Measurements from ENCODE around the gene OR2B2.
"Not testable (repeated sequence)": the region's sequence is repeated elsewhere in the genome, so short reads cannot be mapped to it uniquely, and the experiment has no call there.

The OR2B2 gene

GRCh38 chr6:27901801-27902200 lies 10.4 kb downstream of the OR2B2 start:
- ChIA-PET POLR2A (interaction anchor here (0.6 to 1.2 kb wide), 11 partner anchors 9 to 1706 kb away, joined by 3 to 5 read pairs (median 4); partner anchors contain the start of gene ZKSCAN4), CTCF (interaction anchor here (0.7 to 1.1 kb wide), 3 partner anchors 105 to 210 kb away, joined by 3 to 4 read pairs (median 3); no protein-coding TSS in a partner anchor)
- Histone ChIP-seq H3K4me1 (ENCODE audit: control insufficient read depth, insufficient read depth, low read length) (no peaks in the 10 kb centered on the region), H3K27ac (ENCODE audit: extremely low read depth, low read depth, low read length) (no peak overlapping the region), H3K9me3 (ENCODE audit: control insufficient read depth, insufficient read depth, low read depth, low read length) (no peaks in the 10 kb centered on the region), H3K36me3 (ENCODE audit: control insufficient read depth in 2 of 2, insufficient read depth in 1 of 2, low read length in 2 of 2) (no peaks in the 10 kb centered on the region), H3K4me3 (ENCODE audit: low read depth, low read length) (no peak overlapping the region)
- no peak for TF ChIP-seq ZNF48 (tag by site-specific recombination; IDR thresholded peaks at IDR 0.05)
- peak; percentile 26; the same call in 1 of the 2 replicates for TF ChIP-seq ZNF394 (tag by site-specific recombination; IDR thresholded peaks at IDR 0.05; ENCODE audit: borderline replicate concordance)
- no peak for TF ChIP-seq ZNF423 (tag by site-specific recombination; IDR thresholded peaks at IDR 0.05)
- TF ChIP-seq ZNF561 (tag by site-specific recombination; IDR thresholded peaks at IDR 0.05; ENCODE audit: borderline replicate concordance) = no peak

GRCh38 chr6:27900197-27900596 lies 12.0 kb downstream of the OR2B2 start:
- not testable (repeated sequence) for H3K27ac ChIP-seq (ENCODE audit: extremely low read depth, low read depth, low read length); H3K4me3 ChIP-seq (ENCODE audit: low read depth, low read length); H3K4me1 ChIP-seq (ENCODE audit: control insufficient read depth, insufficient read depth, low read length); H3K9me3 ChIP-seq (ENCODE audit: control insufficient read depth, insufficient read depth, low read depth, low read length); H3K36me3 ChIP-seq (ENCODE audit: control insufficient read depth in 2 of 2, insufficient read depth in 1 of 2, low read length in 2 of 2)
- POLR2A ChIA-PET = interaction anchor here (0.6 to 0.7 kb wide), 2 partner anchors 427 to 589 kb away, joined by 4 to 9 read pairs; partner anchors contain the start of gene ZNF184
- CTCF ChIA-PET = interaction anchor here (0.6 to 0.7 kb wide), 2 partner anchors 67 to 1897 kb away, joined by 3 to 4 read pairs; no protein-coding TSS in a partner anchor

DNA sequence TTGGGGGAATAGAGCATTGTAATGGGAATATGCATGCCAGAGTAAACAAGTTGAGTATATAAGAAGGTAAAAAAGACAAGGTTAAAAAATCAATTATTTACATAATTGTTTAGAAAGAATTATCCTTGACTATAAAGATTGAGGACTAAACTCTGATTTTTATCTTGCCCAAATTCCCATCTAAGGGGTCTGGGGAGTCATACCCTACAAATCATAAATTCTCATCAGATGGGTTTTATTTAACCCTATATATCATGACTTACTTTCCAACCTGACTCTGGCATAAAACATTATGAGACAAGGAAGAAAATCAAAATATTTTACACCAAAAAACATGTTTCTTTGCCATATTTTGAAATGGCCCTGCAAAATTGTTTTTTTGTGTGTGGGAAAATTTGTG lies 12.7 kb downstream of the OR2B2 start:
- Histone ChIP-seq H3K4me1 (ENCODE audit: control insufficient read depth, insufficient read depth, low read length) (no peaks in the 10 kb centered on the region), H3K27ac (ENCODE audit: extremely low read depth, low read depth, low read length) (no peak overlapping the region), H3K4me3 (ENCODE audit: low read depth, low read length) (no peak overlapping the region), H3K36me3 (ENCODE audit: control insufficient read depth in 2 of 2, insufficient read depth in 1 of 2, low read length in 2 of 2) (no peaks in the 10 kb centered on the region), H3K9me3 (ENCODE audit: control insufficient read depth, insufficient read depth, low read depth, low read length) (no peaks in the 10 kb centered on the region)
- TF ChIP-seq ZNF292 (tag by site-specific recombination; IDR thresholded peaks at IDR 0.05; ENCODE audit: borderline replicate concordance, low read depth) (no peak), ZNF354C (tag by site-specific recombination; IDR thresholded peaks at IDR 0.05; ENCODE audit: borderline replicate concordance, low read depth) (no peak), TRIM28 (IDR thresholded peaks at IDR 0.05; ENCODE audit: borderline replicate concordance, low read length) (no peak), ZNF169 (tag by site-specific recombination; IDR thresholded peaks at IDR 0.05) (no peak), GLI2 (tag by site-specific recombination; IDR thresholded peaks at IDR 0.05; ENCODE audit: borderline replicate concordance, low read depth) (no peak), ZNF623 (tag by site-specific recombination; IDR thresholded peaks at IDR 0.05) (no peak), ZNF391 (tag by site-specific recombination; IDR thresholded peaks at IDR 0.05; ENCODE audit: borderline replicate concordance, low read depth) (no peak), HIC1 (tag by site-specific recombination; IDR thresholded peaks at IDR 0.05) (no peak), ZNF394 (tag by site-specific recombination; IDR thresholded peaks at IDR 0.05; ENCODE audit: borderline replicate concordance) (no peak), ZNF37A (tag by site-specific recombination; IDR thresholded peaks at IDR 0.05) (no peak), YY1 (tag by site-specific recombination; IDR thresholded peaks at IDR 0.05) (no peak), ZNF621 (tag by site-specific recombination; IDR thresholded peaks at IDR 0.05) (no peak)
- TF ChIP-seq, protein P1, sequence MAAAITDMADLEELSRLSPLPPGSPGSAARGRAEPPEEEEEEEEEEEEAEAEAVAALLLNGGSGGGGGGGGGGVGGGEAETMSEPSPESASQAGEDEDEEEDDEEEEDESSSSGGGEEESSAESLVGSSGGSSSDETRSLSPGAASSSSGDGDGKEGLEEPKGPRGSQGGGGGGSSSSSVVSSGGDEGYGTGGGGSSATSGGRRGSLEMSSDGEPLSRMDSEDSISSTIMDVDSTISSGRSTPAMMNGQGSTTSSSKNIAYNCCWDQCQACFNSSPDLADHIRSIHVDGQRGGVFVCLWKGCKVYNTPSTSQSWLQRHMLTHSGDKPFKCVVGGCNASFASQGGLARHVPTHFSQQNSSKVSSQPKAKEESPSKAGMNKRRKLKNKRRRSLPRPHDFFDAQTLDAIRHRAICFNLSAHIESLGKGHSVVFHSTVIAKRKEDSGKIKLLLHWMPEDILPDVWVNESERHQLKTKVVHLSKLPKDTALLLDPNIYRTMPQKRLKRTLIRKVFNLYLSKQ (tag by site-specific recombination; IDR thresholded peaks at IDR 0.05; ENCODE audit: borderline replicate concordance) = no peak
- TF ChIP-seq, protein P2, sequence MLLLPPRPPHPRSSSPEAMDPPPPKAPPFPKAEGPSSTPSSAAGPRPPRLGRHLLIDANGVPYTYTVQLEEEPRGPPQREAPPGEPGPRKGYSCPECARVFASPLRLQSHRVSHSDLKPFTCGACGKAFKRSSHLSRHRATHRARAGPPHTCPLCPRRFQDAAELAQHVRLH (tag by site-specific recombination; IDR thresholded peaks at IDR 0.05) = no peak
- TF ChIP-seq, protein P3, sequence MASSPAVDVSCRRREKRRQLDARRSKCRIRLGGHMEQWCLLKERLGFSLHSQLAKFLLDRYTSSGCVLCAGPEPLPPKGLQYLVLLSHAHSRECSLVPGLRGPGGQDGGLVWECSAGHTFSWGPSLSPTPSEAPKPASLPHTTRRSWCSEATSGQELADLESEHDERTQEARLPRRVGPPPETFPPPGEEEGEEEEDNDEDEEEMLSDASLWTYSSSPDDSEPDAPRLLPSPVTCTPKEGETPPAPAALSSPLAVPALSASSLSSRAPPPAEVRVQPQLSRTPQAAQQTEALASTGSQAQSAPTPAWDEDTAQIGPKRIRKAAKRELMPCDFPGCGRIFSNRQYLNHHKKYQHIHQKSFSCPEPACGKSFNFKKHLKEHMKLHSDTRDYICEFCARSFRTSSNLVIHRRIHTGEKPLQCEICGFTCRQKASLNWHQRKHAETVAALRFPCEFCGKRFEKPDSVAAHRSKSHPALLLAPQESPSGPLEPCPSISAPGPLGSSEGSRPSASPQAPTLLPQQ (tag by site-specific recombination; IDR thresholded peaks at IDR 0.05) = no peak
- ChIA-PET POLR2A (interaction anchor here (0.6 kb wide), 1 partner anchor 351 kb away, joined by 8 read pairs; no protein-coding TSS in a partner anchor), CTCF (interaction anchor here (0.6 kb wide), 1 partner anchor 233 kb away, joined by 3 read pairs; no protein-coding TSS in a partner anchor)

Measured in HEK293 (cell line).